Chondrocyte (in vitro differentiated cells): ENCODE results near the gene KATNA1. TPM values are rescaled to one million over a fixed set of nuclear protein-coding genes. Genes with fewer than 3 reads are reported as not detected.

Experiments
- DNase-seq: peaks from one replicate; pipeline ENCODE4 v3.0.0; 2021; ENCODE audit warnings: mixed read lengths, low spot score
- H3K27ac Mint-ChIP-seq: one replicate; pipeline ENCODE4 v1.8.0; 2021; ENCODE audit warnings: mild to moderate bottlenecking, moderate library complexity, mixed read lengths; ENCODE audit not compliant: unreplicated experiment
- H3K27me3 Mint-ChIP-seq: 2 replicates; pipeline ENCODE4 v1.8.0; 2021; ENCODE audit warnings: low read depth, mixed read lengths
- H3K36me3 Mint-ChIP-seq: 2 replicates; pipeline ENCODE4 v1.8.0; 2021; ENCODE audit warnings: low read depth, mixed read lengths
- H3K4me1 Mint-ChIP-seq: 2 replicates; pipeline ENCODE4 v1.8.0; 2021; ENCODE audit warnings: low read depth, mild to moderate bottlenecking, mixed read lengths
- H3K4me3 Mint-ChIP-seq: one replicate; pipeline ENCODE4 v1.8.0; 2021; ENCODE audit warnings: mild to moderate bottlenecking, moderate library complexity, mixed read lengths; ENCODE audit not compliant: unreplicated experiment
- H3K9me3 Mint-ChIP-seq: 2 replicates; pipeline ENCODE4 v1.8.0; 2021; ENCODE audit warnings: low read depth, mixed read lengths
- CTCF ChIP-seq: fragments of 200-600 bp; sonication (generic); IDR thresholded peaks from 2 replicates; pipeline ENCODE4 v1.5.0; 2021; ENCODE audit warnings: antibody characterized with exemption, mild to moderate bottlenecking, moderate library complexity
- total RNA-seq: library from RNA; stranded (reverse); gene quantifications from 3 replicates; pipeline ENCODE4 v1.2.1, GENCODE V29; 2021

Gene KATNA1
- total RNA-seq, 1 donor from 2014 or later, result 17.1 TPM

DNA sequence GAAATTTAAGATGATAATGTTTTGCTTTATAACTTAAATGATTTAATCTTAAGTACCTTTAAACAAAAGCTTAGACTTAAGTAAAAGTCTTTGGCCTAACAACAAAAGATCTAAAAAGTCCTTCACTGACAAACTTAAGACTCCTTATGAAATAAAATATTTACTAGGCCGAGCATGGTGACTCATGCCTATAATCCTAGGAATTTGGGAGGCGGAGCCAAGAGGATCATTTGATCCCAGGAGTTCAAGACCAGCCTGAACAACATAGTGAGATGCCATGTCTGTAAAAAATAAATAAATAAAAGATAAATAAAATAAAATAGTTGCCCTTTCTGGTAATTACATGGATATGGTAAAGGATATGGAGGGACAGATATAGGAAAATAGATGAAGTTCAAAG is 12.4 kb downstream of the KATNA1 start:
- no peak for TF ChIP-seq CTCF
- no peak overlapping the region for H3K27ac Mint-ChIP-seq
- H3K4me3 Mint-ChIP-seq, result no peak overlapping the region
- H3K27me3 Mint-ChIP-seq, result no peaks in the 10 kb centered on the region
- H3K4me1 Mint-ChIP-seq, result no peaks in the 10 kb centered on the region
- peaks cover 4% of the 10 kb centered on the region for H3K36me3 Mint-ChIP-seq
- H3K9me3 Mint-ChIP-seq, result no peaks in the 10 kb centered on the region
- DNase-seq, result no peak

GRCh38 chr6:149634315-149634714 is 14.2 kb downstream of the KATNA1 start:
- DNase-seq, result no peak
- Mint-ChIP-seq H3K4me3 (no peak overlapping the region), H3K27ac (no peak overlapping the region)

GRCh38 chr6:149628875-149629510 is 19.5 kb downstream of the KATNA1 start:
- no peak for TF ChIP-seq CTCF
- Mint-ChIP-seq H3K27me3 (no peaks in the 10 kb centered on the region), H3K9me3 (no peaks in the 10 kb centered on the region), H3K4me1 (peaks cover 3% of the 10 kb centered on the region), H3K36me3 (peaks cover 11% of the 10 kb centered on the region), H3K27ac (no peak overlapping the region), H3K4me3 (no peak overlapping the region)
- DNase-seq, result no peak

More at GRCh38 chr6:149634315-149634714, 14.2 kb downstream of the KATNA1 start:
- TF ChIP-seq CTCF, result no peak
- no peaks in the 10 kb centered on the region for H3K4me1 Mint-ChIP-seq
- no peaks in the 10 kb centered on the region for H3K27me3 Mint-ChIP-seq
- H3K9me3 Mint-ChIP-seq, result no peaks in the 10 kb centered on the region
- peaks cover 3% of the 10 kb centered on the region for H3K36me3 Mint-ChIP-seq

- Mint-ChIP-seq H3K9me3 (no peaks in the 10 kb centered on the region), H3K27me3 (no peaks in the 10 kb centered on the region), H3K4me3 (no peak overlapping the region), H3K36me3 (peaks cover 14% of the 10 kb centered on the region), H3K27ac (no peak overlapping the region), H3K4me1 (peaks cover 3% of the 10 kb centered on the region)
- no peak for TF ChIP-seq CTCF
- DNase-seq, result no peak
Observed at GRCh38 chr6:149627672-149628071, 20.8 kb downstream of the KATNA1 start.

DNA sequence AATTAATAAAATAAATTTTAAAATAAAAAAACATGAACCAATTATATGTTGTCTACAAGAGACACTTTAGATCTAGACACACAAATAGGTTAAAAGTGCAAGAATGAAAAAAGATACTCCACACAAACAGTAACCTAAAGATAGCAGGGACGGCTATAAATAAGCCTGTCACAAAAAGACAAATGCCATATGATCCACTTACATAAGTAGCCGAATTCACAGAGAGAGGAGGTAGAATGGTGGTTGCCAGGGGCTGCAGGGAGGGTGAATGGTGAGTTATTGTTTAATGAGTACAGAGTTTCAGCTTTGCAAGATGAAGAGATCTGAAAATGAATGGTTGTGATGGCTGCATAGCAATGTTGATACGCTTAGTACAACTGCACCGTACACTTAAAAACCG is 32.7 kb downstream of the KATNA1 start:
- Mint-ChIP-seq H3K27ac (no peak overlapping the region), H3K36me3 (peaks cover 20% of the 10 kb centered on the region), H3K9me3 (peaks cover 7% of the 10 kb centered on the region), H3K27me3 (no peaks in the 10 kb centered on the region), H3K4me1 (no peaks in the 10 kb centered on the region), H3K4me3 (no peak overlapping the region)
- TF ChIP-seq CTCF, result no peak
- DNase-seq, result no peak
